Keratinocyte (primary cell): ENCODE measurements around the gene CRTC3.

Source experiments
- CTCF ChIP-seq, 3 experiments: IDR thresholded peaks in 1 of 3; conservative IDR thresholded peaks in 1 of 3; optimal IDR thresholded peaks in 1 of 3; 2 replicates in 2 of 3; 3 replicates in 1 of 3; pipeline versions ENCODE3 to v1.5.1; 2011; ENCODE audit warnings: low read length in 3 of 3, mild to moderate bottlenecking in 3 of 3, moderate library complexity in 2 of 3, control low read depth in 1 of 3, inconsistent platforms in 1 of 3; ENCODE audit not compliant: insufficient read depth in 2 of 3; ENCODE audit errors: extremely low read depth in 1 of 3
- EZH2 ChIP-seq: IDR thresholded peaks from one replicate; pipeline ENCODE4 v1.6.1; 2012; ENCODE audit warnings: inconsistent platforms, mild to moderate bottlenecking, low read length, moderate library complexity

- TF ChIP-seq EZH2 (no peak), CTCF (optimal IDR thresholded peaks at IDR 0.05 in 1 of 3, IDR thresholded peaks at IDR 0.05 in 1 of 3, conservative IDR thresholded peaks at IDR 0.05 in 1 of 3; ENCODE audit: extremely low read depth in 1 of 3, insufficient read depth in 2 of 3, low read length in 3 of 3) (no peak)
Measured at GRCh38 chr15:90500171-90500570, 29.6 kb upstream of the CRTC3 start.
